Epidermal melanocyte (primary cell): ENCODE results near the gene MYLIP.
A peak's percentile ranks its signal among the peaks of the same experiment; 100 is the strongest.

ENCODE experiments used
- DNase-seq: peaks from one replicate; pipeline ENCODE4 v3.0.0; 2011; ENCODE audit warnings: low spot score; ENCODE audit not compliant: insufficient read length

Gene MYLIP

DNA sequence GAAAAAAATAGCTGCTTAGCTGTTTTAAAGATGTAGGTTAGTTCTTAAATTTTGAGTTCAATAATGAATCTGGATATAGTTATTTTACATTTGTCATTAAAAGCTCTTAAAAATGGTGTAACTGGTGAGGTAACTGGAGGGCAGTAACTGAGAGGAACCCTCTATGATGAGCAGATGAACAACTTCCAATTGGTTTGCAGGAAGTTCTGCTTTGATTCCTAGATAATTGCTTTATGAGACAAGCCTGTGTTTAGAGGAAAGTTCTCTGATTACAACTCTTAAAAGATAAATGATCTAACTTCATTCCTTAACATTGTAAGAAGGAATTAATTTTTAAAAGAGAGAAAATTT, 8.5 kb downstream of the MYLIP start:
- no peak for DNase-seq

DNA sequence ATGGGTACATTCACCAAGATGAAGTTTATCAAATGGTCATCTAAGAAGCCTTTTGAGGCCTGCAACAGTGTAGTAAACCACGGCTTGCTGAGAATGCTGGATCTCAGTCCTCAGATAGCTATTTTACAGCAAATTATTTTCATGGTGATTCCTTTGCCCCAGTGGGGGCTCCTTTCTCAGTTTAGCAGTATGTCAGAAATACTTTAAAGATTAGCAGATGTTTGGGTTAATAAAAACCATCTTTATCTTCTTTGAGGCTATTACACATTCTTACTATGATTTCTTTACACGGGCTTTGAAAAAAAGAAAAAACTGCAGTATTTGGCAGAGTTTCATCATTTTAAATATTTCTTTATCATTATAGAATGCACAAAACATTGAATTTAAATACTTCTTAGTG, 10.7 kb downstream of the MYLIP start:
- no peak for DNase-seq

DNA sequence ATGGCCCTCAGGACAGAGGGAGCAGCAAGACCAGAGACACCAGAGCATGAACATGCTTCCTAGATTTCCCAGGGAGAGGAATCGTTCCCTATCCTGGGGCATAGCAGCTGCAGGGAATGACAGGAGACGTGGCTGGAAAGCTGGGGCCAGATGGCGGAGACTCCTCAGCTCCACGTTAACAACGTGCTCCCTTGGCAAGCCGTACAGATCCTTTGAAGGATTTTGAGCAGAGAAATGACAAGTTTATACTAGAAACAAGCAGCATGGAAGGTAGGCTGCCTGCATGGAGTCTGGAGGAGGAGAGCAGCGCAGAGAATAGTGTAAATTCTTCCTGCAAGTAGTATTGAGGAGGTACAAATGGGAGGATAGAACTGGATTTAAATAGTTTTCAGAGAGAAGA, 11.7 kb downstream of the MYLIP start:
- no peak for DNase-seq

DNA sequence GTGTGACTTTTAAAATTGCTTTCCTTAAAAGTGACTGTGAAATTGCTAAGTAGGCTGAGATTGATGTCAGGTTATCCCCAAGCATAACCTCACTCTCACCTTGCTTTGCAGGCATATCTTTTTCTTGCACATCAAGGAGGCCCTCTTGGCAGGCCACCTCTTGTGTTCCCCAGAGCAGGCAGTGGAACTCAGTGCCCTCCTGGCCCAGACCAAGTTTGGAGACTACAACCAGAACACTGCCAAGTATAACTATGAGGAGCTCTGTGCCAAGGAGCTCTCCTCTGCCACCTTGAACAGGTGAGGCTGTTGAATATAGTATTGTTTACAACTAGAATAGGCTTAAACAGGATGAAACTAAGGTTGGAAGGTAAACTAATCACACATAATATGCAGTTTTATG, 12.6 kb downstream of the MYLIP start:
- DNase-seq, result no peak

DNA sequence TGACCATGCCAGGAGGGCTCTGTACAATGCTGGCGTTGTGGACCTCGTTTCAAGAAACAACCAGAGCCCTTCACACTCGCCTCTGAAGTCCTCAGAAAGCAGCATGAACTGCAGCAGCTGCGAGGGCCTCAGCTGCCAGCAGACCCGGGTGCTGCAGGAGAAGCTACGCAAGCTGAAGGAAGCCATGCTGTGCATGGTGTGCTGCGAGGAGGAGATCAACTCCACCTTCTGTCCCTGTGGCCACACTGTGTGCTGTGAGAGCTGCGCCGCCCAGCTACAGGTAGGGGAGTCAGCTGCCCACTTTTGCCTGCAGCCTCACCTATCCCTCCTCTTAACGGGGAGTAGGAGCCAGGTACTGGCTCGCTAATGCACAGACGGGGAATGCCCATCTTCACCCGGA, 16.2 kb downstream of the MYLIP start:
- DNase-seq, result no peak

DNA sequence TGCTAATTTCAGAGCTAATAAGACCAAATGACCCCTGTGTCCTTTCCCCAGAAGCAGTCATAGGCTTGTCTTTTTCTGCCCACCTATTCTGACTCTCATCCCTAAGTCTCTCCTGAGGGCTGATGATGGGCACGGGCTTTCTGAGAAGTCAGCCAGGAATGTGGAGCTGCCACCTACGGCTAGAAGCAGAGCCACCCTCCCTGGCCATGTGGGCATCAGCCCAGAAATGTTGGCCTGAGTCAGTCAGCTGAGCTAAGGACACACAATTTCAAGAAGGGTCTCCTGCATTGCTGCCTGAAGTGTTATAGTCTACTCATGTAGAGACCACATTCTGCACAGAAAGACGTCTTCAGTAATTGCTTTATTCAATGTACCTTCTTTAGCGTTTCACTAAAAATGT, 17.1 kb downstream of the MYLIP start:
- DNase-seq, result no peak

DNA sequence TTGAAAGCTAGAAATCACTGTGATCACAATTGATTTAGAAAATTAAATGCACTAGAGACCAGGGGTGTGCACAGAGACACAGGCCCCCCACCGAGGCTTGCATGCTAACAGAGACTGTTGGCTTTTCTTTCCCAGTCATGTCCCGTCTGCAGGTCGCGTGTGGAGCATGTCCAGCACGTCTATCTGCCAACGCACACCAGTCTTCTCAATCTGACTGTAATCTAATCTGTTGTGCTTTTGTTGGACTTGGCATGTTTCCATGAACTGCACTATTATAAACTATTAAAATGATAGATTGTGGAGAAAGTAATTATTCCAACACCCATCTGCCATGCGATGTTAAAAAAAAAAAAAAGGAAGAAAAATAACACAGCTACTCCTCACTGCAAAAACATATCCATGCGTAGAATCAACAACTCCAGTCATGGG, 17.7 kb downstream of the MYLIP start:
- DNase-seq, result no peak

DNA sequence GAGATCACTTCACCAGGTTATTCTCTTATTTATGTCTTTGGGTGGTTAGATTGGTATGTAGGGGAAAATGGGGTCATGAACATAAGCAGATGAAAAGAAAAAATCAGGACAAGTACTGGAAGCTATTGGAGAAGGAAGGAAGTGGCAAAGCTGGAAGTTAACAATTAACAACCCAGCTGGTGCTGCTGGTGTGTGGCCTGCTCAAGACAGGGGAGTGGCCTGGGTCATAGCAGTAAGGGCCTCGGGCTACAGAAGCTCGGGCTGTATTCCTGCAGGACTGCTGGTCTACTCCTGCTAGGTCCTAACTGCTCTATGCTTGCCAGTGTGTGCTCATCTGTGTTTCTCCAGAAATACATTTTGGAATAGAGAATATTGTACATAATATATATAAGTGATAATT, 19.6 kb downstream of the MYLIP start:
- no peak for DNase-seq

DNA sequence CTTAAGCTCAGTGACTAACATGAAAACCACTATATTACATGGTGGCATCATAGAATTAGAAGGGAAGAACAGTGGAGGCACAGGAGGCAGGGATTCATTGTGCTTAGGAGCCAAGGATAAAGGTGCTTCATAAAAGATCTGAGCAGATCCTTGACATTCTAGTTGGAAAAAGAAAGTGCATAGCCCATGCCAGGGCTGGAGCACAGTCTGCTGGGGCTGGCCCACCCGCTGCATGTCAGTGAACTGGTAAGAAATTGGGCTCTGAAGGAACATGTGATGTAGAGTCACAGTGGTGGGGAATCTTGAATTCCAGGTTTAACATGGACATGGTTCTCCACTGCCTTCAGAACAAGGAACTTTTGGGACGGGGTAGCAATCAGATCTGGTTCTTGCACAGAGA, 20.4 kb downstream of the MYLIP start:
- no peak for DNase-seq

DNA sequence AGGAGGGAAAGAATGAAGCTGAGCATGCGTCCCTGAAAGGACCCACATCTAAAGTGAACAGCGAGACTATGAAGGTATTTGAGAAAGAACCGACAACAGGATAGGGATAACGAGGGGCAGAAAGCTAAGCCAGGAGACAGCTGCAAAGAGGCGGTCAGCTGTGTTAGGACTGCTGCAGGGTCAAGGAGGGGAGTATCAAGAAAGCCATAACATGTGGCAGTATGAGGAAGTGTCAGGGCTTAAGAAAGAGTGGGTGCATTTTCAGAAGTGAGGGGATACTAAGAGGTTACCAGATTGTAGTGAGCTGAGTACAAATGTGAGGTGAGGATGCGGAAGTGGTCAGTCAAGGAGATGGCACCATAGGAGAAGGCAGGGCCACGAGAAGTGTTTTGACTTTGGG, 21.2 kb downstream of the MYLIP start:
- DNase-seq, result no peak

DNA sequence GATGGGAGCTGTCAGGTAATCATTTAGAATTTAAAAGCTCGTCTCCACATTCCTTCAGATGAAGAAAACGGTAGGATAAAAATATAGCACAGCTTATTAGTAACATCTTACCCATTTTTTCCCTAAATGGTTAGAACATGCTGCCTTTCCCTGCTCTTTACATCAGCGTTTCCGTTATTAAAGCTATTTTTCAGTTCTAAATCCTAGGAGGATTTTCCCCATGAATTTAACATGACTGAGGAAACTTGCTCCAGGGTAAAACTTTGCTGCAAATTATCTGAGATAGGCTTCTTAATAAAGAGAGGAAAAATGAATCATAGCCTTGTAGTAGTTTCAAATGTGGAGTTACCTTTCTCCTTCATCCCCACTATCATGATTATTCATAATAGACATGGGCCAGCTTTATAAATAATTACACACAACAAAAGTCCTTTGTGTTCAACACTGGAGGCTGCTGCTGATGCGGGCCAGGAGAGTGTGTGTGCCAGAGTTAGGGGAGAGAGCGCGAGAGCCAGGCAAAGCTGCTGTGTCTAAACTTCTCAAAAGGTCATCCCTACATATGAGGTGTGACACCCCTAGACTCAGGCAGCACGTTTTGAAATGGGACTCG, 24.4 kb downstream of the MYLIP start:
- DNase-seq, result no peak

DNA sequence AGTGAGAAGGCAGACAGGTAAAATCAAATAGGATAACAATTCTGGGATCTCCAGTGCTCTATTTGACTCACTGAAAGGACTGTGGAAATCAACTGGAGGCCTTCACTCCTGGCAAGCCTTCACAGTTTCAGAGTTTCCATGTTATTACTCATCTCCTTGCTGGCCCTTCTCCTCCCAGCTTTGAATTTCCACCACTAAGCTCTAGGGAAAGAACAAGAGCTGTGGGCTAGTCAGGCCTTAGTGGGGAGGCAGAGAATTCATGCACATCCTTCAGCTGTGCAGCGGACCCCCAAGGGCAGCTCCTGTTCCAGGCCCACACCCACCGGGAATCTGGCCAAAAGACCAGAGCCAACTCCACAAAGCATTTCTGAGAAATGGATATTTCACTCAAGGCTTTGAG, 26.0 kb downstream of the MYLIP start:
- no peak for DNase-seq

DNA sequence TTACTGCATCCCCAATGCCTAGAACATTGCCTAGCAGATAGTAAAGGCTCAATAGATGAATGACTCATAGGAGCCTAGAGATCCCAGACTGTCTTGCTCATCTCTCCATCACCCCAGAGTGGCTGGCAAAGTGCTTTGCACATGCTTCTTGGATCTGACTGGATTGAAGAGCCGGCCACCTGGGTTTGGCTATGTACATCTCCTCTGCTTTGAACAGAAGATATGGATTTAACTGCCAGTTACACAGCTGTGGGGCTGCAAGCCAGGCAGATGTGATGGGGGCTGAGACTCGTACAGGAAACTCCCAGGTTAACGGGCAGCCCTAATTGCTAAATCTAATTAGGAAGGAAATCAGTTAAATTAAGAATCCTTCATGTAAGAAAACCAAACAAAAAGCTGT, 28.6 kb downstream of the MYLIP start:
- DNase-seq, result no peak

DNA sequence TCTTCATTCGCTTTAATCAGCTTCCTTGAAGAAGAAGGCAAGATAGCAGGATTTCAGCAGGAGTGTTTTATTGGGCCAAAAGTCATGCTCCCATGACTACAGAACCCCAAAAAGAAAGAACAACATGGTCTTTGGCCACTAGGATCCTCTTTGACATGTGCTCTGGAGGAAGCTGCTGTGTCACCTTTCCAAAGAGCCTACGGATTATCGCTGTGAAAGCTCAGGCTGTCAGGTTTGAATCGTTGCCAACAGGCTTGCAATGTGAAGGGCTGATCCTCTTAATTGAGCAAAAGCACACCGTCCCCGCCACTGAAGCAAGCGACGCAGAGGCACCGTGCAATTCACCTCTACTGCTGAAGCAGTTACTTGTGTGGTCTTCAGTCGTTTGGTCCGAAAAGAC, 29.0 kb downstream of the MYLIP start:
- DNase-seq, result no peak

DNA sequence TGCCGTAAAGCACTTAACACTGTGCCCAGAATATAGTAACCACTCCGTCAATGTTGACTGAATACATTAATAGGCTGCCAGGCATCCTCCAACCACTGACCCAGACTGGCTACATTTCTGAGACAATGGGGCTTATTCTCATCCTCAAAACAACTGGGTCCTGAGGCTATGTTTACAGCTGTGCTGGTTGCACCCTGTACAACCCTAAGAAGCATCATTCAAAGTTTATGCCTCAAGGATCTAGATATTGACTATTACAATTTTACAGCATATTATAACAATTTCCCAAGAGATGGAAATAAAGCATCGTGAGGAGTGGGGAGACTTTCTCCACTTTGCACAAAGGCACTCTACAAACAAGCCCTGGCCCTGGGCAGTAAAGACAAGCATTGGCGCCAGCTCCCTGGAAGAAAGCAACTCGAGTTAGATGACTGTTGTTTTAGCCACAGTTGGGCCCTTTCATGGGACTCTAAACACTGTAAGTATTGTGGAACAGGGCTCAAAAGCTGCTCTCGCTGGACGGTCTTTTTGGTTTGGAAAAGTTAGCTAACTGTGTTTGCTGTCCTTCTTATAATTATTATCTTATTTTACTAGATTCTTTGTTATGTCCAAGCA, 30.2 kb downstream of the MYLIP start:
- peak; percentile 56 for DNase-seq

DNA sequence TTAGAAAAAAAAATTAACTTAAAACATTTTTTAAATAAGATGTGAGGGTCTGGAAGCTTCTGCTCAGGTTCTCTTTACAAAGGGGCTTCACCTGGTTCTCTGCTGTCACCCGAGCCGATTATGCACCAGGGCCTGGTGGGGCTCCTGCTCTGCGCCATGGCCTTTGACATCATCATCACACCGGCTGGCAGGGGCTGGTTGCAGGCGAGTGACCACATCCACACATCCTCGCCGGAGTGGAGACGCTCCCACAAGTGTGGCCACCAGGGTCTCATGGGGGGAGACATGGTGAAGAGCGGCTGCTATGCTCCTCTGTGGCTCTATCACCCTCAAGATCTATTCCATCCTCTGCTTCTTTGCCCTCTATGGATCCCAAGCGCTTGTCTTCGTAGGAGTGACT, 31.9 kb downstream of the MYLIP start:
- no peak for DNase-seq

DNA sequence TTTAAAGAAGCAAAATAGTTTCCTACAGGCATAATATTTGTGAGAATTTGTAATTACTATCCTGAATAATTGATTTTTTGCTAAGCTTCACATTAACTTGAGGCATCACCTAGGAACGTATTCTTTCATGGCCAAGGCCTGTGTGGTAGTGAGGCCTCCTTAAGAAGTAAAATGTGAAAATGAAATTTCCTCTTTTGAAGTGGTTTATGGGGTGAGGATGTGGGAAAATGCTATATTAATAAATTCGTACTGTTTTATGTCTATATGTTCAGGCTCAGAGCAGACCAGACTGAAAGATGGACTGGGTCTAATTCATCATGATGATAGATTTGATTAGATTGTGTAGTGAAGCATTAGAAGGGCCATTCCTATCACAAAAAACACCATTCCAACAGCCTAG, 33.1 kb downstream of the MYLIP start:
- no peak for DNase-seq

DNA sequence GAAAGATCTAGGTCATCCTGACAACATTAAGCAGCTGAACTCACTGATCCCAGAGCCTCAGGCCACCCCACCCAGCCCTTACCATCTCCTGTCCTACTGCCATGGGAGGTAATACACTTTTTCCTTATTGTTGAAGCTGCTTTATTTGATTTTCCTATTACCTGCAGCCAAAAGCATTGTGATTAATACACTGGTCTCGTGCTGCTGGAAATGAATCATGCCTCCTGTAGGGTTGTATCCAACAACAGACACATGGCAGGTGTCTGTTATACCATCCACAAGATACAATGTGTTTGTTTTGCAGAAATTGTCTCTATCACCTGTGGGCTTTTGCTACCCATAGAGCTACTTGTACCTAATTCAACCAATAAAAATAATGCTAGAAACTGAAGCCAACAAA, 34.2 kb downstream of the MYLIP start:
- no peak for DNase-seq

DNA sequence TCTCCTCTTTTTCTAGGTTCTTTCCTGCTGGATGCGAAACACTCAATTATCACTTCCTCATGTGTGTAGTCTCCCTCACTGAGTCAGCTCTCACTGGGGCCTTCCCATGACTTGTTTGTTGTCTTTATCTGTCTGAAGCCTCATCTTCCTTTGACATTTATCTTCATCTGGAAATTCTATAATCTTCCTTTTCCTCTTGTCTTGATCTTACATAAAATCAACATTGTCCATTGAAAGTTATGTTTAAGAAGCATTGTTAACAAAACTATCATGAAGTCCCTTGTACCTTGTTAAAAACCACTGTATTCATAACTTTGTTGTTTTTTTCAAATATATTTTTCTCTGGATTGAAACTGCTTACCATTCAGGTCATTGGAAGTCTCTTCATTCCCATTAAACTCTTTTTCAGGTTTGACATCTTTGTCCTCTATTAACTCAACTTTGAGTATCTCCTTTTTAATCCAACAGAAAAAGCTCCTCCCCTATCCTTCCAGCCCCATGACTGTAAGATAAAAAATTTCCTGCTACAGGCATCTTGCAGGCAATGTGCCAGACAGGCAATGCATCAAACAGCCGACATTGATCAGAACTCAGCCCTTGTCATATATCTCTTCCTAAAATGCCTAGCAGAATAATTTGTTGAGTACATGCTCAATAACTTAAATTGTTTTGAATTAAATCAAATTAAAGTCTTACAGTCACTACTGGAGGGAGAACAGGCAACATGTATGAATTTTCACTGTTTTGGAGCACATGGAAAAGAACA, 34.8 kb downstream of the MYLIP start:
- DNase-seq, result no peak

DNA sequence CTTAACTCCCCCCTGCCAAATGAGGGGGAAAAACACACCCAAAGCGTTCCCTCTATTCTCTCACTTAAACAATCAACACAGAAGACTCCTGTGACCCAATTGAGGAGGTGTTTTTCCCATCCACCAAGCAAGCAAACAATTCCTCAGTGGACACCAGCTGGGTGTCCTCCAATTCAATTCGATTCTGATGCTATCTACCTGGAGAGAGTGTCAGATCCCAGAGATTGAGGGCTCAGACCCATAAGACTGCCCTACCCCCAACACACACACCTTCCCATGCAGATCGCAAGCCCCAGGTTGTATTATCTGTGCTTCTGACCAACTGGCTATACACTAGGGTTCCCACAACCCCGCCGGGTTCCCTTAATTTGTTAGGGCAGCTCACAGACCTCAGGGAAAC, 36.8 kb downstream of the MYLIP start:
- no peak for DNase-seq

DNA sequence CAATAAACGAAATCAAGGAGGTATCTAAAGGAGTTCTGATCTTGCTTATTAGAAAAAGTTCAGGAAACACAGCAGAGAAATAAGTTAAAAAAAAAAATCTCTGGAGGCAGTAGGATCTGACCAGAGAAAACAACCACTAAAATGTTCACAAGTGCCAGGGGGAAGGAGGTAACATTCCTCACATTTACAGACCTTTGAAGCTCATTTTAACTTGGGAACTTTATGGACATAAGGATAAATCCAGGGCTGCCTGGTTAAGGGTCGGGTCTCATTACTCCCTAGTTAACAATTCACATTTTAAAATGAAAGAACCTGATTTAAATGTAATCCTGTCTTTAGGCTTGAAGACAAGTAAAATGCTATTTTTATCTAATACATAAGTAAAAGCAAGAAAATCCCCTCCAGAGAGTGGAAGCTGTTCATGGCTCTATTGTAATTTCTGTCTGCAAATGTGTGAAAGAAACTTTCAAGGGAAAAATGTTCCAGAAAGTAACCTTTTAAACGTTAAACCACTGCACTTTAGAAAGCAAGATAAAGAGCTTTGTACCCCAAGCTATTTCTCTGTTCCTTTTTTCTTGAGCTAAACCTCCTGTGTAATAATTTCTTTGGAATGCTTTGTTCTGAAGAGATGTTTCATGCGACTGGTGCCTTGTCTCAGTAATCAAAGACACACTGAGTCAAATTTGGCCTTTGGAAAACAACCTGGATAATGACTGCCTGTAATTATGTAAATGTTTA, 38.2 kb downstream of the MYLIP start:
- no peak for DNase-seq

DNA sequence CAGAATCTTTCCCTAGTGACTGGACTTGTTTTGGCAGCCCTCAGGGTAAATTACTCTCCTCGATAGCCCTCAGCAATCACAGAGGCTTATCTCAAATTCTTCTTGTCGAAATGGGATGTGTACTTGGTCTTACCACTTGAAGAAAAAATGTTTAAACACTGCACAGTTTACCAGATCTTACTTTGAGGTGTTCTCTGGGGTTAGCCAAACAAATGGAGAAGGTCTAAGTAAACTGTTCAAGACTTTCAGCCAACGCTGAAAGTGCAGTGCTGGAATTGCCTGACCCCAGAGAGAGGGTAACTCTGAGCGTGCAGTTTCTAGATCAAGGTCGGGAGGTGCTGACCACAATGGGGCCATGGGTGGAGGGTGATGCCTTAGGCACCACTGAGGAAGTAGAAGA, 39.2 kb downstream of the MYLIP start:
- DNase-seq, result no peak
